ENCODE data around the gene FLAD1. TPM values are rescaled to one million over a fixed set of nuclear protein-coding genes. Genes with fewer than 3 reads are reported as not detected.

FLAD1 gene
- total and polyA plus RNA-seq, 2 experiments from 2014 or later: 74.5 to 75.0 TPM

GRCh38 chr1:155030243-155030795 is 47.2 kb downstream of the FLAD1 start:
- no peak overlapping the region for H3K4me3 ChIP-seq
- ATAC-seq (no peak), DNase-seq (ENCODE audit: low spot score) (no peak)
- H3F3A ChIP-seq (replicated peaks; ENCODE audit: low read depth): no peaks in the 10 kb centered on the region
- no peaks in the 10 kb centered on the region for H3K27me3 ChIP-seq (ENCODE audit: insufficient read depth)
- no peaks in the 10 kb centered on the region for H3K36me3 ChIP-seq (ENCODE audit: insufficient read depth)
- H4K20me1 ChIP-seq (replicated peaks; ENCODE audit: insufficient read depth): no peaks in the 10 kb centered on the region
- Mint-ChIP-seq H3K4me3 (no peak overlapping the region), H3K36me3 (ENCODE audit: low read depth) (no peaks in the 10 kb centered on the region), H3K27ac (no peak overlapping the region), H3K27me3 (ENCODE audit: insufficient read depth, low read depth, poor library complexity) (peaks cover 18% of the 10 kb centered on the region), H3K4me1 (peaks cover 5% of the 10 kb centered on the region), H3K9me3 (no peaks in the 10 kb centered on the region)
- H3K79me2 ChIP-seq (replicated peaks; ENCODE audit: insufficient read depth): no peaks in the 10 kb centered on the region
- H3K9me2 ChIP-seq (ENCODE audit: insufficient read depth): no peaks in the 10 kb centered on the region
- no peak overlapping the region for H3K27ac ChIP-seq (ENCODE audit: low read depth)
- H3K4me2 ChIP-seq: no peak overlapping the region
- no peaks in the 10 kb centered on the region; the same call in 1 of the 2 replicates for H3K4me1 ChIP-seq (ENCODE audit: insufficient read depth)
- no peak overlapping the region for H2AFZ ChIP-seq
- TF ChIP-seq POLR2AphosphoS5 (IDR thresholded peaks at IDR 0.05; ENCODE audit: low read depth): no peak
- TF ChIP-seq NANOG (IDR thresholded peaks at IDR 0.05; ENCODE audit: borderline replicate concordance): no peak
- TF ChIP-seq ZNF114 (CRISPR knock-in tag; IDR thresholded peaks at IDR 0.05): no peak
- no peak for TF ChIP-seq CREB1 (CRISPR knock-in tag; IDR thresholded peaks at IDR 0.05; ENCODE audit: low read depth)
- TF ChIP-seq JUNB (IDR thresholded peaks at IDR 0.05; ENCODE audit: unreplicated experiment): no peak
- TF ChIP-seq EZH2phosphoT487 (IDR thresholded peaks at IDR 0.05; ENCODE audit: unreplicated experiment): no peak
- no peak for TF ChIP-seq EZH2 (IDR thresholded peaks at IDR 0.05; ENCODE audit: low read depth, unreplicated experiment)
- TF ChIP-seq STAT1 (IDR thresholded peaks at IDR 0.05; ENCODE audit: unreplicated experiment): no peak
- TF ChIP-seq ZNF462 (CRISPR knock-in tag; IDR thresholded peaks at IDR 0.05): no peak
- no peak for TF ChIP-seq REST (IDR thresholded peaks at IDR 0.05; ENCODE audit: unreplicated experiment)
- no peak for TF ChIP-seq CTCF (conservative IDR thresholded peaks at IDR 0.05; ENCODE audit: low read depth in 2 of 2)
- TF ChIP-seq ETS1 (IDR thresholded peaks at IDR 0.05): no peak
- no peak for TF ChIP-seq ZNF331 (CRISPR knock-in tag; IDR thresholded peaks at IDR 0.05; ENCODE audit: low read depth)

Measured in GM23338 (cell line).